Measurements from ENCODE around the gene MTPN. TPM values are rescaled to one million over a fixed set of nuclear protein-coding genes. Genes with fewer than 3 reads are reported as not detected.

Gene MTPN
- total RNA-seq, 2 experiments from 2014 or later = 123 to 136 TPM

DNA sequence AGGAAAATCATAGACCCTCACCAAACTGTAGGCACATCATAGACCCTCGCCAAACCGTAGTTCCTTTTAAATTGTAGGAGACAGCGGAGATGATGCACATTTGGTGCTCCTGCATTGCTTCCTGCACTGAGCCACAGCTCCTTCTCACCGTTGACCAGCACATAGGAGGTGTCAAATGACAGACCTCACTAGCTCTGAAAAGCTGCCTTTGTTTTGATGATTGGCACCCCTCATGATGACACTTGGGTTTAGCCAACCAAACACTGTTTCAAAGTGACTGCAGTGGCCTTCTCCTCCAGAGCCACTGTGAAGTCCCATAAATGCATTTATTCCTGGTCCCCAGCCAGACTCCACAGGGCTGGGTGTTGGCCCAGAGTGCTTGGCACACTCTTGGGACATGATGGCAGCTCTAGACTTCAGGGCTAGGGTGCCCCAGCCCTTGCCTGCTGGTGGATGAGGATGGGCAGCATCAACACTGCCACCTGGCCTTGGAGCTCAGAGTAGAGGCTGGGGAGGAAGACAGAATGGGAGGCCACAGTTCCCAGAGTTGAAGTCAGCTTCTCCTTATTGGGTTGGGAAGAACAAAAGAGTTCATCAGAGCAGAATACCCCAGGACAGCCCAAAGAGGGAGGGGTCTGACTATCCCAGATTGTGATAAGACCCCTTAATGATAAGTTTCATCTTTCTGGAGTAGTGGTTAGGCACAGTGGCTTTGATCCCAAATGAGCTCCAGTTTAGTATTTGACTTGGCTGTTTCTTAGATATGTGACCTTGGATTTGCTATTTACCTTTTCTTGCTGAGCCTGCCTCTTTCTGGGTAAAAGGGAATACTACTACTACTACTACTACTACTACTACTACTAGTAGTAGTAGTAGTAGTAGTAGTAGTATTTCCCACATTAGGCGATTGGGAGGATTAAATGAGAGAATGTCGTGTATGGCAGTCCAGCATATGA, 75.3 kb downstream of the MTPN start:
- ATAC-seq = no peak
- no peak overlapping the region for H3K27ac Mint-ChIP-seq
- DNase-seq = no peak
- no peaks in the 10 kb centered on the region for H3K36me3 Mint-ChIP-seq (ENCODE audit: low read depth)
- ChIA-PET POLR2A (no interaction called here), CTCF (interaction anchor here (0.7 kb wide), 1 partner anchor 9 kb away, joined by 3 read pairs; no protein-coding TSS in a partner anchor)
- H3K4me1 Mint-ChIP-seq = no peaks in the 10 kb centered on the region
- no peaks in the 10 kb centered on the region for H3K27me3 Mint-ChIP-seq
- H3K4me3 Mint-ChIP-seq = no peak overlapping the region
- H3K9me3 Mint-ChIP-seq (ENCODE audit: low read depth) = no peaks in the 10 kb centered on the region
- intact Hi-C loops (cut with DNase I, micrococcal nuclease) = no loop called here

DNA sequence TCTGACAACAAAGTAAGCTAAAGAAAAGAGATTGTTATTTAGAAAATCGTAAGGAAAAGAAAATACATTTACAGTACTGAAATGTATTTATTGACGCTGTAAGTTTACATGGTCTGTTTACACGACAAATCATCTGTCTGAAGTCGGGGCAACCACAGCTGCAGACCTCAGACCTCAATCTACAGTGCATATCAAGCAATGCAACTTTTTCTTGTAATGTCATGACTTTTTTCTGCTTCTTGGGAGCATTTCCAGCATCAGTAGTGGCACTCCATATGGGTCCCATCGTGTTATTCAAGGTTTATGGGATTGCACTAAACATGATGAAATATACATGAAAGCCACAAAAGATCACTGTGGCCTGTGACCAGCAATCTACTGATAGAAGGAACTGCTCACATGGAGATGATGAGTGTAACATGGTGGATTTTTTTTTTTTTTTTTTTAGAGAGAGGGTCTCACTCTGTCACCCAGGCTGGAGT, 77.1 kb downstream of the MTPN start:
- H3K4me3 Mint-ChIP-seq = no peak overlapping the region
- no peaks in the 10 kb centered on the region for H3K36me3 Mint-ChIP-seq (ENCODE audit: low read depth)
- ChIA-PET POLR2A (no interaction called here), CTCF (no interaction called here)
- DNase-seq (no peak), ATAC-seq (no peak)
- intact Hi-C loops (cut with DNase I, micrococcal nuclease) = no loop called here
- no peaks in the 10 kb centered on the region for H3K27me3 Mint-ChIP-seq
- H3K4me1 Mint-ChIP-seq = no peaks in the 10 kb centered on the region
- H3K27ac Mint-ChIP-seq = no peak overlapping the region
- H3K9me3 Mint-ChIP-seq (ENCODE audit: low read depth) = no peaks in the 10 kb centered on the region

DNA sequence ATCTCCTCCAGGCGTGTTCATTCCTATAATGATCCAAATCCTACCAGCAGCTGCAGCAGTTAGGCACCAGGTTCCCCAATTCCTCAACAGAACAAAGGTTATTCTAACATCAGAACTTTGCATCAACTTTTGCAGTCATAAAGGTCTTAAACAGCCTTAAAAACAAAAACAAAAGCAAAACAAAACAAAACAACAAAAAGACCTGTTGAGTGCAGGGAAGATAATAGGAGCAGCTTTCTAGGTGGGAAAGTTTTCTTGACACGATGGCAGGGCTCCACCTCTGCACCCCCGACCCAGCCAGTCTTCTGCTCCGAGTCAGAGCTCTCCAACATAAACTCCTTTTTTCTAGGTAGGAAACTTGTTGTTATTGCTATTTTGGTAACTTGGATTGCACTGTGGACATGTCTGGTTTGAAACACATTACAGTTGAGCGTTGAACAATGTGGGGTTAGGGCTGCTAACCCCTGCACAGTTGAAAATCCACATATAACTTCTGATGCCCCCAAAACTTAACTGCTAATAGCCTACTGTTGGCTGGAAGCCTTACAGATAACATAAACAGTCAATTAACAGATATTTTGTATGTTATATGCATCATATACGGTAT, 77.6 kb downstream of the MTPN start:
- no peaks in the 10 kb centered on the region for H3K4me1 Mint-ChIP-seq
- ATAC-seq = no peak
- no peaks in the 10 kb centered on the region for H3K27me3 Mint-ChIP-seq
- intact Hi-C loops (cut with DNase I, micrococcal nuclease) = no loop called here
- no peak overlapping the region for H3K4me3 Mint-ChIP-seq
- no peaks in the 10 kb centered on the region for H3K9me3 Mint-ChIP-seq (ENCODE audit: low read depth)
- ChIA-PET POLR2A (no interaction called here), CTCF (no interaction called here)
- DNase-seq = no peak
- H3K36me3 Mint-ChIP-seq (ENCODE audit: low read depth) = no peaks in the 10 kb centered on the region
- H3K27ac Mint-ChIP-seq = no peak overlapping the region

DNA sequence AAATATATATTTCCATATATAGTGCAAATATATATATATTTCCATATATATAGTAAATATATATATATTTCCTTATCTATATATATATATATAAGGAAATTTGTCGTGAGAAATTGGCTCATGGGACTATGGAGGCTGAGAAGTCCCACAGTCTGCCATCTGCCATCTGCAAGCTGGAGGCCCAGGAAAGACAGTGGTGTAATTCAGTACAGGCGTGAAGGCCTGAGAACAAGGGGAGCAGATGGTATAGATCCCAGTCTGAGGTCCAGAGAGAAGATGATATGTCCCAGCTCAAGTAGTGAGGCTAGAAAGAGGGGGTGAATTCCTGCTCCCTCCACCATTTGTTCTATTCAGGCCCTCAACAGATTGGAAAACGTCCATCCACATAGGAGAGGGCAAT, 78.9 kb downstream of the MTPN start:
- DNase-seq (no peak), ATAC-seq (no peak)
- intact Hi-C loops (cut with DNase I, micrococcal nuclease) = no loop called here
- no peaks in the 10 kb centered on the region for H3K36me3 Mint-ChIP-seq (ENCODE audit: low read depth)
- no peaks in the 10 kb centered on the region for H3K9me3 Mint-ChIP-seq (ENCODE audit: low read depth)
- H3K27ac Mint-ChIP-seq = no peak overlapping the region
- no peak overlapping the region for H3K4me3 Mint-ChIP-seq
- no peaks in the 10 kb centered on the region for H3K27me3 Mint-ChIP-seq
- no peaks in the 10 kb centered on the region for H3K4me1 Mint-ChIP-seq
- POLR2A ChIA-PET = no interaction called here
- CTCF ChIA-PET = interaction anchor here (0.5 kb wide), 1 partner anchor 113 kb away, joined by 3 read pairs; no protein-coding TSS in a partner anchor

DNA sequence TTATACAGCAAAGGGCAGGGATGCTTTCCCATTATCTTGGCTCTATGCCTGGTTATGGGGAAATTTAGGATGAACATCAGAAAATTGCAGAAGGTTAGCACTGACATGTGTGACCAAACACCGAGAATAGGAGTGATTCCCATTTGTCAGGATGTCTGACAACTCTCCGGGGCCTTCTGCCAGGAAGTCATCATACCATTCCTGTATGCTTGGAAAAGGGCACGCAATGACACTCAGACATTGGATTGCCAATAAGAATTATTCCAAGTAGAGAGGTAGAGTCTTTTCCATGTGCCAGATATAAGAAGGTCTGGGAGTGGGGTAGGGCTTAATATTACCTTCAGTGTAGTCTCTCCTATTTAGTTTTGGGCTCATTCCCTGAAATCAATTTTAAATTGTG, 82.3 kb downstream of the MTPN start:
- Mint-ChIP-seq H3K36me3 (ENCODE audit: low read depth) (no peaks in the 10 kb centered on the region), H3K9me3 (ENCODE audit: low read depth) (no peaks in the 10 kb centered on the region), H3K4me3 (no peak overlapping the region), H3K27me3 (no peaks in the 10 kb centered on the region), H3K27ac (no peak overlapping the region), H3K4me1 (no peaks in the 10 kb centered on the region)
- ChIA-PET CTCF (no interaction called here), POLR2A (no interaction called here)
- ATAC-seq = no peak
- intact Hi-C loops (cut with DNase I, micrococcal nuclease) = no loop called here
- no peak for DNase-seq

DNA sequence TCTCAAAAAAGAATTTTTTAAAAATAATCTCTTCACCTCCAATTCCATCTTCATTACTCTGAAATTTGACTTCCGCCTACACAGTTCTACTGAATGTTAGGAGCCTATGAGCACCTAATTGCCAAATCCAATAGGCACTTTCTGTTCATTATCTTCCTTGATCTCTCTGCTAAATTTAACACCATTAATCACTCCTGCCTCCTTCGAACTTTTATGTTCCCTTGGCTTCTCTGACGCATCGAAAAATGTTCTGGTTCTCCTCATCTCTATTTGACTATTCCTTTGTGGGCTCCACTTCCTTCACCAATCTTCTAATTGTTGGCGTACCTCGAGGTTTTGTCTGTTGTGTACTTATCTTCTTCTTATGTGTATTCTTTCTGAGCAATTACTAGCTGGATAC, 87.3 kb downstream of the MTPN start:
- Mint-ChIP-seq H3K4me3 (no peak overlapping the region), H3K36me3 (ENCODE audit: low read depth) (no peaks in the 10 kb centered on the region), H3K27me3 (peaks cover 5% of the 10 kb centered on the region), H3K4me1 (peaks cover 9% of the 10 kb centered on the region), H3K27ac (no peak overlapping the region), H3K9me3 (ENCODE audit: low read depth) (no peaks in the 10 kb centered on the region)
- ATAC-seq (no peak), DNase-seq (no peak)
- ChIA-PET POLR2A (no interaction called here), CTCF (no interaction called here)
- intact Hi-C loops (cut with DNase I, micrococcal nuclease) = no loop called here

DNA sequence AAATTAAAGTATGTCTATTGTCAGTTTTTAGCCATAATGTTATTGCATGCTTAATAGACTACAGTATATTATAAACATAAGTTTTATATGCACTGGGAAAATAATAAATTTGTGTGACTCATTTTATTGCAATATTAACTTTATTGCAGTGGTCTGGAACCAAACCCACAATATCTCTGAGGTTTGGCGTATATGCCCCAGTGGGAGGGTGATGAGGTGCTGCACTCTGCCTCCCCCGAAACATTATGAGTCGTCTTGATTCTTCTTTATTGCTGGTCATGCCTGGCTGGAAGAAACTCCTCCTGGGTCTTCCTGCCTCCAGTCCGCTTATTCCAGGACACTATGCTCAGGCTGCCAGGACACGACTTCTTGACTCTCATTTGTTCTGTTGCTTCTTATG, 88.4 kb downstream of the MTPN start:
- H3K36me3 Mint-ChIP-seq (ENCODE audit: low read depth) = no peaks in the 10 kb centered on the region
- DNase-seq (no peak), ATAC-seq (no peak)
- CTCF ChIA-PET = no interaction called here
- no peak overlapping the region for H3K4me3 Mint-ChIP-seq
- intact Hi-C loops (cut with DNase I, micrococcal nuclease) = no loop called here
- H3K27ac Mint-ChIP-seq = no peak overlapping the region
- POLR2A ChIA-PET = no interaction called here
- H3K9me3 Mint-ChIP-seq (ENCODE audit: low read depth) = no peaks in the 10 kb centered on the region
- peaks cover 9% of the 10 kb centered on the region for H3K4me1 Mint-ChIP-seq
- peaks cover 5% of the 10 kb centered on the region for H3K27me3 Mint-ChIP-seq

DNA sequence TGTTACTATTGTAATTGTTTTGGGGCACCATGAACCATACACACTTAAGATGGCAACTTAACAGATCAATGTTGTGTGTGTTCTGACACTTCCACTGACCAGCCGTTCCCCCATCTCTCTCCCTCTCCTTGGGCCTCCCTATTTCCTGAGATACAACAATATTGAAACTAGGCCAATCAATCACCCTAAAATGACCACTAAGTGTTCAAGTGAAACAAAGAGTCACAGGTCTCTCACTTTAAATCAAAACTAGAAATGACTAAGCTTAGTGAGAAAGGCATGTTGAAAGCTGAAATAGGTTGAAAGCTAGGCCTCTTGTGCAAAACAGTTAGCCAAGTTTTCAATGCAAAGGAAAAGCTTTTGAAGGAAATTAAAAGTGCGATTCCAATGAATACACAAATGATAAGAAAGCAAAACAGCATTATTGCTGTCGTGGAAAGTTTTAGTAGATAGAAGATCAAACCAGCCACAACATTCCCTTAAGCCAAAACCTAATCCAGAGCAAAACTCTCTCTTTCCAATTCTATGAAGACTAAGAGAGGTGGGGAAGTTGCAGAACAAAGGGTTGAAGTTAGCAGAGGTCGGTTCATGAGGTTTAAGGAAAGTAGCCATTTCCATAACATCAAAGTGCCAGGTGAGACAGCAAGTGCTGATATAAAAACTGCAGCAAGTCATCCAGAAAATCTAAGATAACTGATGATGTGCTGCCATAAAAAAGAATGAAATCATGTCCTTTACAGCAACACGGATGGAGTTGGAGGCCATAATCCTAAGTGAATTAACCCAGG, 90.6 kb downstream of the MTPN start:
- H3K27me3 Mint-ChIP-seq = peaks cover 5% of the 10 kb centered on the region

DNA sequence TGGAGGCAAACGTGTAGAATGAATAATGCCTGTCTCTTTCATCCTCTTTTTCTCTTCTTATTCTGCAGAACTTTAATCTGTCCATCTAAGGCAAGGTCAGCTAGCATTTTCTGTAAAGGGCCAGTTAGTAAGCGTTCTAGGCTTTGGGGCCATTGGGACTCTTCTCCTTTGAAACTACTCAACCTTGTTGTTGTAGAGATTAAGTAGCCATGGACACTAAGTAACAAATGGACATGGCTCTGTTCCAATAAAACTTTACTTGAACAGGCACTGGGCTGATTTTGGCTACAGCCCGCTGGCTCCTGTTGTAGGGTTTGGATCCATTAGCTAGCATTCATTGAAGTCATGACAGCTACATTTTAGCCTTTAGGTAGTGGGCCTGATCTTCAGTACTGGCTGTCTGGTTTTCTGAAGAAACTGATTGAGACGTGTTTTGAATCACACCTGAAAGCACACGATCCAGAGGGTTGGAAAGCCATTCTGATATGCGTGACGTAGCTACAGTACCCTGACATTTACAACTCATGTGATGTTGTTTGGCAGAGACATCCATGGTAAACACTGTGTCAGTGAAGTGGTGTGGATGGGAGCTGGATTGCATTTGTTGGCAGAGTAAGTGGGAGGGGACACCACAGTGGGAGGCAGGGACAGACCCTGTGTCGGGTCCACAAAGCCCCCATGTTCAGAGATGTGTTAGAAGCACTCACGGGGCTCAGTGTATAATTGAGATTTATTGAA, 92.5 kb downstream of the MTPN start:
- DNase-seq = no peak
- POLR2A ChIA-PET = no interaction called here
- Mint-ChIP-seq H3K4me1 (peaks cover 9% of the 10 kb centered on the region), H3K9me3 (ENCODE audit: low read depth) (no peaks in the 10 kb centered on the region), H3K4me3 (no peak overlapping the region), H3K27me3 (peaks cover 5% of the 10 kb centered on the region), H3K27ac (no peak overlapping the region), H3K36me3 (ENCODE audit: low read depth) (no peaks in the 10 kb centered on the region)
- no peak for ATAC-seq
- CTCF ChIA-PET = interaction anchor here (0.7 to 1.0 kb wide), 2 partner anchors 27 to 189 kb away, joined by 3 to 4 read pairs; no protein-coding TSS in a partner anchor
- intact Hi-C loops (cut with DNase I, micrococcal nuclease) = no loop called here

More for the DNA sequence above, 90.6 kb downstream of the MTPN start:
- peak; percentile 16 for ATAC-seq
- Mint-ChIP-seq H3K9me3 (ENCODE audit: low read depth) (no peaks in the 10 kb centered on the region), H3K4me1 (peaks cover 9% of the 10 kb centered on the region), H3K27ac (no peak overlapping the region), H3K36me3 (ENCODE audit: low read depth) (no peaks in the 10 kb centered on the region), H3K4me3 (no peak overlapping the region)
- POLR2A ChIA-PET = no interaction called here
- no peak for DNase-seq
- CTCF ChIA-PET = no interaction called here
- intact Hi-C loops (cut with DNase I, micrococcal nuclease) = no loop called here

DNA sequence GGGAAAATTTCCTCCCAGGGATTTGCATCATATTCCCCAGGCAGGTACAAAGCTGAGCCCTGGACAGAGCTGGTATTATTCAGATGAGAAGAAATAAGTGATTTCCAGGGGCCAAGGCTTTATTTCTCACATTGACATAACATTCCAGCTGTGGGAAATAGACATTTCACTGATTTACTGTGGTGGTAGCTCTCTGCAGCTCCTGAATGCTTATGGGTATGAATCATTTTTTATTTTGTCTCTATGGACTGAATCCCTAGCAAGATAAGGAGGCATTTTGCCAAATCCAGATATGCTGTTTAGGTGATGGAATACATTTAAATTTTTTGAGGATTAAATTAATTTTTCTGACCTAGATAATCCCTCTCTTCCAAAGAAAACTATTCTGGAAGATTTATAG, 97.9 kb downstream of the MTPN start:
- peaks cover 7% of the 10 kb centered on the region for H3K27me3 Mint-ChIP-seq
- no peak overlapping the region for H3K4me3 Mint-ChIP-seq
- no peak for ATAC-seq
- no peaks in the 10 kb centered on the region for H3K4me1 Mint-ChIP-seq
- H3K36me3 Mint-ChIP-seq (ENCODE audit: low read depth) = no peaks in the 10 kb centered on the region
- no peak for DNase-seq
- POLR2A ChIA-PET = no interaction called here
- intact Hi-C loops (cut with DNase I, micrococcal nuclease) = no loop called here
- H3K27ac Mint-ChIP-seq = no peak overlapping the region
- CTCF ChIA-PET = no interaction called here
- H3K9me3 Mint-ChIP-seq (ENCODE audit: low read depth) = no peaks in the 10 kb centered on the region

DNA sequence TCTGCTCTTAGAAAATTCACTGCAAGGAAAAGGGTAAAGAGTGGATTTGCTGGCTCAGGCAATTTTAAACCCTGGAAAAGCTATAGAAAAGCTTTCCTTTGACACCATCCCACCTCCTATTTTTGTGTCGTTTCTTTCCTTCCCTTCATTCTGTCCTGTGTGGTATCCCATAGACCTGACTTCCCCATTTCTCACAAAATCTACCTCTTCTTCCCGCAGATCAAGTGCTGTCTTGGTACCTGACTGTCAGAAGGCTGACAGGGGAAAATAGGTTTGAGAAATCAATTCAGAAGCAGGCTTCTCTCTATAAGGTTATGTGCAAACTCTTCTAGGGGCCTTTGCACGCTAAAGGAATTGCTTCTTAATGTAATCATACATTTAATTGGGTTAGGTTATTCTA, 98.9 kb downstream of the MTPN start:
- CTCF ChIA-PET = no interaction called here
- Mint-ChIP-seq H3K27me3 (peaks cover 8% of the 10 kb centered on the region), H3K9me3 (ENCODE audit: low read depth) (no peaks in the 10 kb centered on the region), H3K27ac (no peak overlapping the region), H3K4me3 (no peak overlapping the region), H3K4me1 (no peaks in the 10 kb centered on the region), H3K36me3 (ENCODE audit: low read depth) (no peaks in the 10 kb centered on the region)
- no peak for DNase-seq
- POLR2A ChIA-PET = no interaction called here
- no peak for ATAC-seq
- intact Hi-C loops (cut with DNase I, micrococcal nuclease) = no loop called here

Data from activated CD4-positive, alpha-beta T cell treated with anti-CD3 and anti-CD28 coated beads for 36 hours (primary cell).